K562 (cell line): ENCODE data around the gene RALGAPA2. TPM values are rescaled to one million over a fixed set of nuclear protein-coding genes. Genes with fewer than 3 reads are reported as not detected.

Experiments used
- ATAC-seq: fragments of 200-7000 bp; cut with Tn5 transposase; 3 replicates; pipeline ENCODE4 v1.9.1; 2020; ENCODE audit warnings: moderate library complexity
- BruUV-seq: library from RNA; stranded (reverse); fragments of 400-500 nt; replicated peaks from 2 replicates; lab custom pipeline; 2021; lab: Mats Ljungman, UMichigan
- CTCF ChIA-PET: fragments of 300-600 bp; formaldehyde crosslinking; extraction: SDS; loops from one replicate; lab custom pipeline; 2021; ENCODE audit warnings: low intra/inter-chr PET ratio; lab: Yijun Ruan, JAX
- POLR2A ChIA-PET: fragments of 300-600, 350-650 bp; sonication (Branson Sonifier 250); formaldehyde crosslinking; extraction: SDS; loops from one replicate; lab custom pipeline; 2021; ENCODE audit warnings: antibody characterized with exemption, inconsistent platforms; lab: Yijun Ruan, JAX
- DNase-seq, 4 experiments: peaks; one replicate each; pipeline versions ENCODE4 v3.0.0 to v3.0.0-alpha.2; 2011 to 2018; ENCODE audit warnings: low spot score in 3 of 4, mixed read lengths in 3 of 4; ENCODE audit errors: extremely low read depth in 1 of 4
- FAIRE-seq: peaks from 2 replicates; lab custom pipeline; 2011; peaks lifted over from hg19 to GRCh38; lab: Jason Lieb, UNC
- H2AFZ ChIP-seq: 2 replicates; pipeline ENCODE4 v1.6.0; 2011; ENCODE audit warnings: low read depth, low read length, control low read depth, inconsistent platforms
- H3K27ac ChIP-seq: fragments of 200-600 bp; 3 replicates; pipeline ENCODE4 v1.8.0; 2011; ENCODE audit warnings: low read depth, mild to moderate bottlenecking, control low read depth, inconsistent platforms, low read length, moderate library complexity, mixed read lengths; ENCODE audit errors: extremely low read depth
- H3K27me3 ChIP-seq, 2 experiments: fragments of 300-600 bp in 1 of 2; 2 replicates in 1 of 2; 3 replicates in 1 of 2; pipeline versions ENCODE4 v1.6.0 to v1.8.0; 2011; ENCODE audit warnings: inconsistent platforms in 2 of 2, low read length in 2 of 2, mild to moderate bottlenecking in 1 of 2, mixed read lengths in 1 of 2, moderate library complexity in 1 of 2; ENCODE audit not compliant: control insufficient read depth in 2 of 2, insufficient read depth in 2 of 2
- H3K36me3 ChIP-seq: fragments of 300-600 bp; 3 replicates; pipeline ENCODE4 v1.8.0; 2011; ENCODE audit warnings: mild to moderate bottlenecking, low read length, inconsistent platforms; ENCODE audit not compliant: control insufficient read depth, insufficient read depth
- H3K4me1 ChIP-seq, 2 experiments: fragments of 200-600 bp in 1 of 2; replicated peaks in 1 of 2; 2 replicates in 1 of 2; 3 replicates in 1 of 2; pipeline versions ENCODE4 v1.5.1 to v1.8.0; 2011; ENCODE audit warnings: inconsistent platforms in 2 of 2, low read length in 2 of 2, mild to moderate bottlenecking in 1 of 2, mixed read lengths in 1 of 2, moderate library complexity in 1 of 2; ENCODE audit not compliant: control insufficient read depth in 2 of 2, insufficient read depth in 2 of 2
- H3K4me2 ChIP-seq: 2 replicates; pipeline ENCODE4 v1.6.1; 2011; ENCODE audit warnings: low read length, control low read depth, inconsistent platforms, mixed read lengths; ENCODE audit not compliant: insufficient read depth
- H3K4me3 ChIP-seq: fragments of 200-600 bp; sonication (generic), shearing (Covaris generic); 2 replicates; pipeline ENCODE4 v1.5.1; 2016; ENCODE audit warnings: control low read depth, inconsistent platforms
- H3K79me2 ChIP-seq: fragments of 200-600 bp; 3 replicates; pipeline ENCODE4 v1.8.0; 2011; ENCODE audit warnings: low read length, inconsistent platforms; ENCODE audit not compliant: control insufficient read depth, insufficient read depth
- H3K9ac ChIP-seq, 2 experiments: 2 replicates each; pipeline versions ENCODE4 v1.6.0 to v1.6.1; 2011; ENCODE audit warnings: low read depth in 2 of 2, low read length in 2 of 2, control low read depth in 1 of 2, inconsistent platforms in 1 of 2, mild to moderate bottlenecking in 1 of 2, mixed read lengths in 1 of 2; ENCODE audit not compliant: insufficient read depth in 1 of 2
- H3K9me1 ChIP-seq: one replicate; pipeline ENCODE4 v1.6.0; 2011; ENCODE audit warnings: inconsistent platforms, mild to moderate bottlenecking, low read length, moderate library complexity; ENCODE audit not compliant: control insufficient read depth, insufficient read depth
- H3K9me3 ChIP-seq: replicated peaks from 2 replicates; pipeline ENCODE4 v1.5.1; 2011; ENCODE audit warnings: low read depth, low read length, inconsistent platforms; ENCODE audit not compliant: control insufficient read depth, insufficient read depth
- H4K20me1 ChIP-seq: replicated peaks from 2 replicates; pipeline ENCODE4 v1.6.1; 2011; ENCODE audit warnings: low read length, inconsistent platforms, mixed read lengths; ENCODE audit not compliant: control insufficient read depth, insufficient read depth
- ASH1L ChIP-seq: fragments of 450-650 bp; IDR thresholded peaks from 2 replicates; pipeline ENCODE4 v1.6.1; 2018; ENCODE audit warnings: borderline replicate concordance, mild to moderate bottlenecking, low read depth; ENCODE audit not compliant: partially characterized antibody
- DIDO1 ChIP-seq: fragments of 450-650 bp; IDR thresholded peaks from 2 replicates; pipeline ENCODE4 v1.6.1; 2016; ENCODE audit warnings: low read depth, missing biosample characterization, missing genetic modification characterization
- NR0B1 ChIP-seq: fragments of 450-650 bp; IDR thresholded peaks from one replicate; pipeline ENCODE4 v1.6.1; 2018; ENCODE audit warnings: mild to moderate bottlenecking, moderate library complexity; ENCODE audit not compliant: partially characterized antibody
- PHB ChIP-seq: fragments of 250-450 bp; sonication (Bioruptor Pico); IDR thresholded peaks from 2 replicates; pipeline ENCODE4 v1.5.0; 2021
- SNRNP70 ChIP-seq: fragments of 200-400 bp; formaldehyde crosslinking; optimal IDR thresholded peaks from 2 replicates; pipeline ENCODE3; 2017; ENCODE audit warnings: low read depth, low read length
- SRSF3 ChIP-seq: fragments of 200-400 bp; formaldehyde crosslinking; IDR thresholded peaks from 2 replicates; pipeline ENCODE4 v1.6.1; 2016; ENCODE audit warnings: mild to moderate bottlenecking, low read length, moderate library complexity; ENCODE audit not compliant: insufficient read depth
- ZNF584 ChIP-seq: fragments of 200-800 bp; sonication (Bioruptor generic); IDR thresholded peaks from 2 replicates; pipeline ENCODE4 v1.6.1; 2016; ENCODE audit warnings: low read depth, mild to moderate bottlenecking, missing genetic modification characterization, missing compliant biosample characterization
- WGBS: fragments of 100-300 bp; shearing (Covaris generic); methylation state at CpG from one replicate; pipeline ENCODE4 v1.1.6; 2016; ENCODE audit warnings: low coverage, mixed read lengths; ENCODE audit not compliant: insufficient coverage; ENCODE audit errors: missing lambda C conversion rate; 5-methylcytosine and 5-hydroxymethylcytosine counted together
- in situ Hi-C: fragments of 300-500 bp; cut with MboI; formaldehyde crosslinking; loops from 4 replicates; pipeline ENCODE4 v1.15.0; 2018; ENCODE audit warnings: inconsistent platforms, mixed read lengths
- intact Hi-C: fragments of 100-400 bp; cut with micrococcal nuclease; formaldehyde crosslinking; loops from 2 replicates; pipeline ENCODE4 v1.14.2; 2022
- polyA plus RNA-seq, 8 experiments: library from polyadenylated mRNA; depleted of rRNA in 4 of 8; stranded (reverse) in 5 of 8; unstranded in 3 of 8; fragments of >200 nt; fragmentation: Nextera tagmentation in 2 of 8; fragmentation: Illumina TruSeq in 1 of 8; extraction: Ambion mirVana in 2 of 8; extraction: Trizol in 1 of 8; gene quantifications; 2 replicates each; pipeline versions ENCODE4 v1.2.1 to v1.2.3, GENCODE V29; 2011 to 2014; ENCODE audit warnings: inconsistent platforms in 1 of 8, missing spikeins in 1 of 8
- total RNA-seq, 7 experiments: library from RNA; depleted of rRNA in 6 of 7; stranded (reverse); fragments of >200 nt in 6 of 7; fragmentation: Illumina TruSeq in 2 of 7; extraction: Trizol in 2 of 7; gene quantifications; 2 replicates each; pipeline versions ENCODE4 v1.2.1 to v1.2.3, GENCODE V29; 2011 to 2021; ENCODE audit warnings: low replicate concordance in 1 of 7
- TF ChIP-seq, protein P1 (sequence below): fragments of 450-650 bp; formaldehyde crosslinking; conservative IDR thresholded peaks from 2 replicates; pipeline ENCODE4 v1.4.0; 2022; ENCODE audit warnings: mild to moderate bottlenecking, missing genetic modification characterization

RALGAPA2 gene
- total and polyA plus RNA-seq, 9 of the 15 experiments (the other 6 are each of a cell fraction or from before 2014, with no cell fraction given) = 0.35 to 2.7 (median 1.4) TPM

DNA sequence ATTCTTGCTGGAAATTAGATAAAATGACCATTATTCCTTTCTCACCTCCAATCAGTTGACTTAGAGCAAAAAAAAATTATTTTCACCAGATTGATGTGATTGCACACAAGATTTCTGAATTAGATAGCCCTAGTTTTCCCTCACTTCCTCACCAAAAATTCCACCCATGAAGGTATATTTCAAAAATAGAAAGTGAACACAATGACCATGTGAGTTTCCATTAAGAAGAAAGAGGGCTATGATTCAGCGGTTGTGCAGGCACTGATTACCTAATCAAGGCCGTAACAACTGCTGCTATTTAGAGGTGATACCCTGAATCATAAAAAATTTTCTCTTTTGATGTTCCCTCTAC is 19.5 kb upstream of the RALGAPA2 start (continued):
- no peak for TF ChIP-seq ZNF584 (CRISPR knock-in tag)
- no peak for TF ChIP-seq SRSF3
- no peak for TF ChIP-seq ASH1L
- TF ChIP-seq PHB (CRISPR knock-in tag) = no peak

GRCh38 chr20:20731000-20731944 is 18.8 kb upstream of the RALGAPA2 start:
- no peak for DNase-seq
- BruUV-seq = no TSS peak
- H4K20me1 ChIP-seq = no peaks in the 10 kb centered on the region
- FAIRE-seq = no peak
- H3K4me2 ChIP-seq = no peak overlapping the region
- H3K9me3 ChIP-seq = no peaks in the 10 kb centered on the region
- no peaks in the 10 kb centered on the region for H3K36me3 ChIP-seq
- H3K9me1 ChIP-seq = no peaks in the 10 kb centered on the region
- no peak overlapping the region for H3K4me3 ChIP-seq
- 2% methylated on average over 9 of the region's 11 CpGs for WGBS
- POLR2A ChIA-PET = interaction anchor here (0.7 kb wide), 1 partner anchor 22 kb away, joined by 3 read pairs; no protein-coding TSS in a partner anchor
- H3K27me3 ChIP-seq = peaks cover 0 to 9% of the 10 kb centered on the region in 2 experiments; a peak in 1 of 5 replicates
- in situ Hi-C loops = no loop called here
- no peak overlapping the region for H3K9ac ChIP-seq
- no peaks in the 10 kb centered on the region for H3K4me1 ChIP-seq
- TF ChIP-seq, protein P1, sequence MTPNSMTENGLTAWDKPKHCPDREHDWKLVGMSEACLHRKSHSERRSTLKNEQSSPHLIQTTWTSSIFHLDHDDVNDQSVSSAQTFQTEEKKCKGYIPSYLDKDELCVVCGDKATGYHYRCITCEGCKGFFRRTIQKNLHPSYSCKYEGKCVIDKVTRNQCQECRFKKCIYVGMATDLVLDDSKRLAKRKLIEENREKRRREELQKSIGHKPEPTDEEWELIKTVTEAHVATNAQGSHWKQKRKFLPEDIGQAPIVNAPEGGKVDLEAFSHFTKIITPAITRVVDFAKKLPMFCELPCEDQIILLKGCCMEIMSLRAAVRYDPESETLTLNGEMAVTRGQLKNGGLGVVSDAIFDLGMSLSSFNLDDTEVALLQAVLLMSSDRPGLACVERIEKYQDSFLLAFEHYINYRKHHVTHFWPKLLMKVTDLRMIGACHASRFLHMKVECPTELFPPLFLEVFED (CRISPR knock-in tag) = no peak
- TF ChIP-seq SNRNP70 (no peak), NR0B1 (no peak), DIDO1 (no peak)
- TF ChIP-seq, all 486 proteins: peak for 0
- H2AFZ ChIP-seq = no peak overlapping the region
- no peak overlapping the region for H3K27ac ChIP-seq
- H3K79me2 ChIP-seq = no peaks in the 10 kb centered on the region
- intact Hi-C loops = no loop called here
- no peak for ATAC-seq
- CTCF ChIA-PET = no interaction called here
